NCI-H748 treated with DMSO at 0.1 percent for 48 hours (cell line): Measurements from ENCODE around the gene ADAT2.

ENCODE experiments used
- DNase-seq: peaks from one replicate; lab custom pipeline; 2025; lab: John Stamatoyannopoulos, UW

The ADAT2 gene

GRCh38 chr6:143397227-143398222 lies 53.0 kb downstream of the ADAT2 start:
- DNase-seq, result peak; percentile 8

GRCh38 chr6:143396497-143397226 lies 53.8 kb downstream of the ADAT2 start:
- DNase-seq, result peak; percentile 2

GRCh38 chr6:143395699-143396098 lies 54.8 kb downstream of the ADAT2 start:
- no peak for DNase-seq

- no peak for DNase-seq
Observed at GRCh38 chr6:143394389-143394788, 56.1 kb downstream of the ADAT2 start.

GRCh38 chr6:143390278-143390677 lies 60.2 kb downstream of the ADAT2 start:
- no peak for DNase-seq

GRCh38 chr6:143385636-143386035 lies 64.9 kb downstream of the ADAT2 start:
- DNase-seq, result no peak

GRCh38 chr6:143376861-143377260 lies 73.6 kb downstream of the ADAT2 start:
- no peak for DNase-seq

GRCh38 chr6:143376375-143376774 lies 74.1 kb downstream of the ADAT2 start:
- DNase-seq, result no peak

GRCh38 chr6:143375022-143375585 lies 75.4 kb downstream of the ADAT2 start:
- DNase-seq, result no peak

GRCh38 chr6:143374014-143374413 lies 76.5 kb downstream of the ADAT2 start:
- DNase-seq, result no peak
